HG02642 (cell line): ENCODE measurements around the gene PRICKLE4.

Experiments
- ATAC-seq: cut with Tn5 transposase; IDR thresholded peaks from one replicate; pipeline ENCODE4 v1.9.1; 2021; ENCODE audit warnings: mild to moderate bottlenecking; ENCODE audit not compliant: unreplicated experiment, poor library complexity

The PRICKLE4 gene

DNA sequence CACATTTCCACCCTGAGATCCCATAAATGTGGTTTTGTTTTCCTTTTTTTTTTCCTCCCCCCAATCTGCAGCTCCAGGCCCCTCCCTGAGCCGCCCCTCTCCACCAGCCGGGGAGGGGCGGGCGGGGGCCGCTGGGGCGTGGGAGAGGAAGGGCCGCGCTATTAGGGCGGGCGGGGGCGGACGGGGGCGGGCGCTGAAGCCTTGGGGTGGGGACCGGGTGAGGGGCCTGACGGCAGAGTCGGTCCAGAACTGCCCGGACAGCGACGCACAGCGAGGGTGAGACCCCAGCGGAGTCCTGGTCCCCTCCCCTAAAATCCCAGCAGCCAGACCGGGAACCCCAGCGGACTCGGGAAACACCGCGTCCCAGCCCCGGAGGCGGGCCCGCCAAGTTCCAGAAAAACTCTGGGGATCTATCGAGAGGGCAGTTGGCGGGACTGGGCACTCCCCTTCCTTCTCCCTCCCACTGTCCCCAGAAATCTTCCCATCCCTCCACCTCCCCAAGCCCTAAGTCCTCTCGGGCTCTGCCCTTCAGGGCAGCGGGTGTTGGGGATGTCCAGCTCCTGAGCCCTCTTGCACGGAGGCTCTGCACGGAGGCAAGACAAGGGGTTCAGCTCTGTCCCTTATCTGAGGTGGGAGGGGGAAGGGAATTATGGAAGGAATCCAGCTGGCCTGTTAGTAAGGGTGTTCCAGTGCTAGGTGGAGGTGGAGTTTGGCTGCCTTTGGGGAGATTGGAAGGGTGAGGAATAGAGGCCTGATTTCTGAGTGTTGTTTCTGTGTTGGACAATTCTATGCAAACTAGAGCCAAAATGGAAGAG lies at the start of gene PRICKLE4:
Gene PRICKLE4 (plus strand): TSS at position 232 of the 815 bp plus-strand sequence. CDS start 2,692 bp downstream, outside the sequence.
- peak; percentile 1 for ATAC-seq

GRCh38 chr6:41731561-41732086 lies 49.0 kb upstream of the PRICKLE4 start:
- no peak for ATAC-seq

DNA sequence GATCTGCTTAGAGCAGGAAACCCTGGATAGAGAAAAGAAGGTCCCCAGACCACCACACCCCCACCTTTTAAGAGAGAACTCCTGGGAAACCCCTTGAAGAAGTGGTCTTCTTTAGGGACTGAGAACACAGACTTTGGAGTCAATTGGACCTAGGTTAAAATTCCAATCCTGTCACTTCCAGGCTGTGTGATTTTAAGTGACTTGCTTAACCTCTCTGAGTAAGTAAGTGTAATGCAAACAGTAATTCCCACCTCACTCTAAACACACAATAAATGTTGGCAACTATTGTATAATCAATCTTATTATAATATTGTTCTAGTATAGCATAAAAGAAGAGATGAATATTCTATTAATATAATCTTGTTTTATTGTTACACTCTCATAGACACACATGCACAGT lies 48.4 kb upstream of the PRICKLE4 start:
- ATAC-seq, result no peak

DNA sequence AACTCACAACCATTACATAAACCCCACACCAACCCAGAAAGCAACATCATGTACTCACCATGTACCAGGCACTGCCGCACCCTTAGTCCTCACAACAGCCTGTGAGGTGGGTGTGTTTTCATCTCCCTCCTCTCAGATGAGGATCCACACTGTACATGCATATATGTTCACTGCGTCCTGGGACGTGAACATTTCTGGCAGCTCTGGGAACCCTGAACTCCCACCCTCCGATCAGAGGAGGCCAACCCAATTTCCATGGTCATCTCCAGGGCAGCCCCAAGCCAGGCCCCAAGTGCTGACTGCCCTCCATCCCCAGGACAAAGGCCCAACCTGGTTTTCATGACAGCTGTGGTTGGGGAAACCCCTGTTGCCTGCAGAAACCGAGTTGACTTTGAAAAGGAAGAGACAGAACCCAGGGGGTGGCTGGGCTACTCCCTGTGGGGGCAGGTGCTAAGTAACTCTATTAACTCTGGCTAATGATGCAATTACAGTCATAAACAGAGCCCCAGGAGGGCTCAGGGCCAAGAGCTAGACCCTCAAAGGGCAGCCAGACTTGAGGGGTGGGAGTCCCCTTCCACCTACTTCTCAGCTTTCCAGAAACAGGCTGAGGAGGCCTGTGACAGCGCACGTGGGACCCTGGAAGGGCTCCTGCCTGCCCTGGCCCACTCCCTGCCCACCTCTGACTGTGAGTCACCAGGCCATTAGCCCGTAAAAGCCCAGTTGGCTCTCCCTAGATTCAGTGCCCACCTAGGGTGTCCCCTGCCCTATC lies 47.8 kb upstream of the PRICKLE4 start:
- peak; percentile 34 for ATAC-seq

- ATAC-seq, result no peak
Observed at GRCh38 chr6:41733360-41733706, 47.2 kb upstream of the PRICKLE4 start.

GRCh38 chr6:41733707-41734665 lies 46.6 kb upstream of the PRICKLE4 start:
- peak; percentile 48 for ATAC-seq

- peak; percentile 31 for ATAC-seq
Observed at GRCh38 chr6:41734666-41735426, 45.7 kb upstream of the PRICKLE4 start.

- ATAC-seq, result peak; percentile 54
Observed at GRCh38 chr6:41735427-41736185, 45.0 kb upstream of the PRICKLE4 start, which contains the start of gene TFEB. Gene TFEB (minus strand): TSS chr6:41735608. CDS start chr6:41691213, 44,395 bp downstream.

DNA sequence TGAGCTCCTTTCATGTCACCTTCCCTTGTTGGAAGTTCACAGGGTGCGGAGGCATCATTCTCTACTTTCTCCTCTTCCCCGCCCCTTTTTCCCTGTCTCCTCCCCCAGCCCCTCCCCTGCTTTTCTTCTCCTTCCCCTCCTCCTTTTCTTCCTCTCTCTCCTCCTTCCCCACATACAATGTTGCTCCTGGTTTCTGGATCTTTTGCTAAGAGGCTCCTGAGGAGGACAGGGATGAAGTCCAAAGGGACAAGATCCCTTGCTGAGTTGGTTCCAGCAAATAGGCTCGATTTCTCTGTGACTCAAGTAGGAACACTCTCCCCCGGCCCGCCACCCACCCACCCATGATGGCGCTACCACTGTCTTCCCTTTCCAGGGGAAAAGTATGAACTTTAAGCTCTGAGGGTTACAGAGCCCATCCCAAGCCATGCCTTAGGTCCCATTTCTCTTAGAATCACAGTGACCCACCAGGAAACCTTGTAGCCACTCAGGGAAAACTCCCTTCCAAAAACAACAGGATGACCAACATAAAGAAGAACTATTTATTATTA lies 44.3 kb upstream of the PRICKLE4 start:
- ATAC-seq, result no peak

- no peak for ATAC-seq
Observed at GRCh38 chr6:41736800-41737555, 43.6 kb upstream of the PRICKLE4 start.

GRCh38 chr6:41737591-41738130 lies 42.9 kb upstream of the PRICKLE4 start:
- ATAC-seq, result no peak

DNA sequence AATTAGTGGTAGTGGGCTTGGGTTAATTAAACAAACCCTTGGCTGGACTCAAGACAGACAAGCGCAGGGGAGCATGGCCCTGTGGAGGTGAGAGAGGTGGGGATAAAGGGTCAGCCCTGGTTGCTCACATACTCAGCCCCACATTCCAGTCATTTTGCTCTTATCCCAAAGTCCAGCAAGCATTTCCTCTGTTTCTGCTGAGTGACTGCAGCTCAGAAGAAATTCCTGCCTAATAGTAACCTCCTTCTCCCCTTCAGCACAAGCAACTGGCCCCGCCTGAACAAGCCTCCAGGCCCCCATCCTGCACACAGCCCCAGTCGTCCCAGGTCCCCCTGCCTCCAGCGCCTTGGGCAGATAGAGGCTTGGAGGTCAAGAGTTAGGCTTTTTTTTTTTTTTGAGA lies 41.5 kb upstream of the PRICKLE4 start:
- ATAC-seq, result no peak

- ATAC-seq, result no peak
Observed at GRCh38 chr6:41740366-41741162, 40.0 kb upstream of the PRICKLE4 start.

DNA sequence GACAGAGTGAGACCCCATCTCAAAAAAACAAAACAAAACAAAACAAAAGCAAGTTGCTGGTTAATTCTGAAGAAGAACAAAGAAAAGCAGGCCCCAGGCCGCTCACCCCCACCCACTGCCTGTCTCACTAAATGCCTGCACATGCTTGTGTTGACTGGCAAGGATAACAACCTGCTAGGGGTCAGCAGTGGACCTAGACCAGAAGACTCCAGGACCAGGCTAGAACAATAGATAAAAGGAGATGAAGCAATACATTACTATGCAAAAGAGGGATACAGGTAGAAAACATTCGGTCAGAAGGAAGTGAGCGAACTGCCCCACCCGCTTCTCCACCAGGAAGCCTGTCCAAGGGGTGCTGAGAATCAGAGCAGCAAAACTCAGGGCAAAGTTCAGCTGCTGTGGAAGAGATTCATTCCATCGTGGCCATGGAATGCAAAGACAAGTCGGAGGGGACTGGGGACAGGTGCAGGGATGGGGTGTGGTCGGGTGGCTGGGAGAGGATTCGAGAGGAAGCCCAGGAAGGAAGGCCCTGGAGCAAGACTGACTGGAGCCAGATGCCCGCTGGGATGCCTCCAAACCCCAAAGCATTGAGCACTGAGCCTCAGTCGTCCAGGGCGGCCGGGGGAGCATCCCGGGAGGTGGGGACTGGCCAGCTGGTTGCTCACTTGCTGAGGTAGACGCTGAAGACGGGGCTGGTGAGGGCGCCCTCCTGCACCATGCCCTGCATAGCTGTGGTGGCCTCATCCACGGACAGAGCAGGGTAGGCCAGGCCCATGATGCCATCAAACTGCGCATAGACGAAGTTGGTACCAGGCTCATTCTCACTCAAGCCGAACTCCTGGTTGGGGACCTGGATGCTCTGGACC lies 38.7 kb upstream of the PRICKLE4 start:
- ATAC-seq, result no peak

DNA sequence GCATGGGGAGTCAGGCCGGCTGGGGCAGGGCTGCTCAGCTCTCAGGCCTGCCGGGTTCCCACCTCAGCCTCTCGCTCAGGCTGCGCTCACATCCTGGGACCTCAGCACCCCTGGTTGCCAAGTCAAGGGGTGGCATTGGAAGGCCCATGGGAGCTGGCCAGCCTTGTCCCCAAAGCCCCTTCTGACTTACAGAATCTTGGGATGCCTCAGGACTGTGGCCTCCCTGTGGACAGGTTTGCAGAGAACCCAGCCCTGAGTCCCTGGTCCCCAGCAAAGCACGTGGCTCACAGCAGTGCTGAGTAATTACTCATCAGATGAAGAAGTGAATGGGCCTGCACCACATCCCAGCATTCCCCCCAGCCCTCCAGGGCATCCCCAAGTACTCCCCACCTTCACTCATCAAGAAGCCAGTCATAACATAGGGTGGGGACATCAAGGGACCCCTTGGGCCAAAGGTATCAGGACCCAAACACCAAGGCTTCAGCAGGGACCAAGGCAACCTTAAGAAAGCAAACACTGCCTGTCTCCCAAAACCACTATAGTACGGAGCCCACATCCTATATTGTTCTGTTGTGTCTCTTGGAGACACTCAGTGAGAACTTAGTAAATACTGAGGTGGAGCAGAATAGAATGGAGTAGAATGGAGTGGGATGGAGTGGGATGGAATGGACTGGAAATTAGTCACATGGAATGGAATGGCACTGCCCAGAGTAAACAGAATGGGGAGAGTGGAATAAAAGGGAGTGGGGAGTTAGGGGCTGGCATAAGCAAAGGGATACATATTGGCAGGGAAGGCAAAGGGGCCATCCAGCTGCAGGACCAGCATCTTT lies 37.0 kb upstream of the PRICKLE4 start:
- no peak for ATAC-seq
